Tibial artery (tissue), 4 donors: ENCODE data around the gene PPP1R13L.
"Not testable (repeated sequence)": the region's sequence is repeated elsewhere in the genome, so short reads cannot be mapped to it uniquely, and the experiment has no call there.

Source experiments
- DNase-seq, 2 donors: peaks; one replicate each; pipeline ENCODE4 v3.0.0-alpha.2; 2019
- H3K27ac ChIP-seq, 2 donors: fragments of 200-600 bp; sonication (generic) in 1 of 2; 1 replicate in 1 of 2; 2 replicates in 1 of 2; pipeline ENCODE4 v1.5.1; 2018 to 2019; ENCODE audit warnings: mild to moderate bottlenecking in 1 of 2
- H3K27me3 ChIP-seq, 2 donors: fragments of 200-600 bp; sonication (generic) in 1 of 2; one replicate each; pipeline versions ENCODE4 v1.5.1 to v1.6.0; 2016 to 2019
- H3K36me3 ChIP-seq, 3 donors: fragments of 200-600 bp; sonication (generic) in 2 of 3; one replicate each; pipeline ENCODE4 v1.5.1; 2016 to 2019; ENCODE audit warnings: mild to moderate bottlenecking in 2 of 3
- H3K4me1 ChIP-seq, 4 donors: fragments of 200-600 bp; sonication (generic) in 2 of 4; 1 replicate in 3 of 4; 2 replicates in 1 of 4; pipeline ENCODE4 v1.5.1; 2016 to 2019
- H3K4me3 ChIP-seq, 2 donors: fragments of 200-600 bp; sonication (generic) in 1 of 2; 1 replicate in 1 of 2; 2 replicates in 1 of 2; pipeline ENCODE4 v1.5.1; 2018 to 2019; ENCODE audit warnings: mild to moderate bottlenecking in 2 of 2
- H3K9me3 ChIP-seq, 3 donors: fragments of 200-600 bp; sonication (generic) in 1 of 3; one replicate each; pipeline ENCODE4 v1.5.1; 2016 to 2019
- CTCF ChIP-seq, 2 experiments: fragments of 200-600 bp in 1 of 2; fragments of 450-650 bp in 1 of 2; IDR thresholded peaks; one replicate each; pipeline ENCODE4 v1.5.1; 2017 to 2019; ENCODE audit warnings: antibody characterized with exemption in 2 of 2, mild to moderate bottlenecking in 1 of 2, moderate library complexity in 1 of 2
- intact Hi-C: fragments of 100-400 bp; cut with DNase I; formaldehyde crosslinking; loops from one replicate; pipeline ENCODE4 v1.15.0; 2023; ENCODE audit warnings: low total_unique reads

The PPP1R13L gene

DNA sequence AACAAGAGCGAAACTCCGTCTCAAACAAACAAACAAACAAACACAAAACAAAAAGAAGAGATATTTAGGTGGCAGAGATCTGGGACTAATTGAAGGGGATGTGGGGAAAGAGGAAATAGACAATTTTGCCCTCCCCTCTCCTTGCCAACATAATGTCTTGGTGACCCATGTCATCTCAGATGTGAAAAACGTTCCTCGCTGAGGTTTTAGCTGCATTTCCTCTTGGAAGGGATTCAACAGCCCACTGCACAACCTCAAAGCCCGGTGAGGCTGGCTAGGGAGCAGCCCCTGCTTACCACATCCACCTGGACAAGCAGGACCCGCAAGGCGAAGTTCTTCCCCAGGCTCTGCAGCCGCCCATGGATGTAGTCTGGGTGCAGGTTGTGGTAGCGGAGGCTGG is 13.9 kb upstream of the PPP1R13L start:
- Histone ChIP-seq H3K27ac (no peak overlapping the region), H3K36me3 (peaks cover 18 to 74% (median 63%) of the 10 kb centered on the region in 3 donors), H3K27me3 (no peaks in the 10 kb centered on the region), H3K4me1 (peaks cover 0 to 16% (median 11%) of the 10 kb centered on the region in 4 donors), H3K4me3 (no peak overlapping the region), H3K9me3 (no peaks in the 10 kb centered on the region)
- TF ChIP-seq CTCF (IDR thresholded peaks at IDR 0.05) = no peak
- intact Hi-C loops = no loop called here
- no peak for DNase-seq

- H3K9me3 ChIP-seq = no peaks in the 10 kb centered on the region
- peaks cover 0 to 3% (median under 1%) of the 10 kb centered on the region in 4 donors for H3K4me1 ChIP-seq
- DNase-seq = no peak
- intact Hi-C loops = no loop called here
- no peak overlapping the region for H3K4me3 ChIP-seq
- H3K27me3 ChIP-seq = no peaks in the 10 kb centered on the region
- H3K36me3 ChIP-seq = peaks cover 27 to 91% (median 75%) of the 10 kb centered on the region in 3 donors
- no peak for TF ChIP-seq CTCF (IDR thresholded peaks at IDR 0.05)
- no peak overlapping the region for H3K27ac ChIP-seq
Observed at GRCh38 chr19:45417151-45417550, 12.3 kb upstream of the PPP1R13L start.

DNA sequence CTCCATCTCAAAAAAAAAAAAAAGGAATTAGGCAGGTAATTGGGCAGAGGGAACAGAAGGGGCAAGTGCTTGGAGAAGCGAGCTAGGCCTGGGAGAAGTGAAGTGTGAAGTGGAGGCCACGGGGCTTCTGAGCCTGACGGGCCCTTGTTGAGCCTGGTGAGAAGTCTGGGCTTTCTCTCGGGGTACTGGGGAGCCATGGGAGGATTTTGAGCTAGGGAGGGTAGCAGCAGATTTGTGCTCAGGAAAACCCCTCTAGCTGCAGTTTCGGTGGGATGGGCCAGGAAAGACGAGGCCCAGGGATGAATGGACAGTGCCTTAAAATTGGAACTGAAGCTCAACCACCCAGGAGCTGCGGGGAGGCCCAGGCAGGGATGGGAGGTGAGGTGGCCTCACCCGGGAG is 9.6 kb upstream of the PPP1R13L start:
- no peak for DNase-seq
- Histone ChIP-seq H3K36me3 (peaks cover 27 to 76% (median 59%) of the 10 kb centered on the region in 3 donors), H3K4me1 (no peaks in the 10 kb centered on the region), H3K9me3 (no peaks in the 10 kb centered on the region), H3K27me3 (no peaks in the 10 kb centered on the region), H3K27ac (no peak overlapping the region), H3K4me3 (no peak overlapping the region)
- TF ChIP-seq CTCF (IDR thresholded peaks at IDR 0.05) = no peak
- intact Hi-C loops = no loop called here

DNA sequence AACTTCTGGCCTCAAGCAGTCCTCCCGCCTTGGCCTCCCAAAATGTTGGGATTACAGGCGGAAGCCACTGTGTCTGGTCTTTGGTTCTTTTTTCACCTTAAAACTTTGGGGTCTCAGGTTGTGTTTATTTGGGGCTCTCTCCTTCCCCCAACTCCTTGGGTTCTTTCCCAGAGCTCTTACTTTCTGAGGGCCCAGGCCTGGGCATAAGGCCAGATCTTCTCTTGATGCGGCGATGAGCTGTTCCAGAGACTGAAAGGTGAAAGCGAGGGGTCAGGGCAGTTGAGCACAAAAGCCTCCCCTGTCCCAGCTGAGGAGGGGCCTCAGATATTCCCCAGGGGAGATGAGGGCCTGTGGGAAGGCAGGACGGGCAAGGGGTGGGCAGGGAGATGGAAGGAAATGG is 8.6 kb upstream of the PPP1R13L start:
- intact Hi-C loops = no loop called here
- H3K9me3 ChIP-seq = no peaks in the 10 kb centered on the region
- peaks cover 27 to 74% (median 53%) of the 10 kb centered on the region in 3 donors for H3K36me3 ChIP-seq
- H3K27ac ChIP-seq = no peak overlapping the region
- no peak overlapping the region for H3K4me3 ChIP-seq
- no peak for TF ChIP-seq CTCF (IDR thresholded peaks at IDR 0.05)
- DNase-seq = no peak
- H3K27me3 ChIP-seq = no peaks in the 10 kb centered on the region
- H3K4me1 ChIP-seq = no peaks in the 10 kb centered on the region

DNA sequence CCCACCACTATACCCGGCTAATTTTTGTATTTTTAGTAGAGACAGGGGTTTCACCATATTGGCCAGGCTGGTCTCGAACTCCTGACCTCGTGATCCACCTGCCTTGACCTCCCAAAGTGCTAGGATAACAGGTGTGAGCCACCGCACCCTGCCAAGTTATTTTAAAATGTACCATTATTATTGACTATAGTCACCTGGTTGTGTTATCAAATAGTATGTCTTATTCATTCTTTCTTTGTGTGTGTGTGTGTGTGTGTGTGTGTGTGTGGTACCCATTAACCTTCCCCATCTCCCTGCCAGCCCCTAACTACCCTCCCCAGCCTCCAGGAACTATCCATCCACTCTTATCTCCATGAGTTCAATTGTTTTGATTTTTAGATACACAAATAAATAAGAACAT is 5.5 kb upstream of the PPP1R13L start:
- DNase-seq, H3K4me3 ChIP-seq, H3K27ac ChIP-seq, H3K9me3 ChIP-seq, intact Hi-C loops, H3K27me3 ChIP-seq: not testable (repeated sequence)
- H3K4me1 ChIP-seq = peaks cover 0 to 13% (median 11%) of the 10 kb centered on the region in 4 donors
- peaks cover 13 to 45% (median 24%) of the 10 kb centered on the region in 3 donors for H3K36me3 ChIP-seq

- peaks cover 13 to 38% (median 19%) of the 10 kb centered on the region in 3 donors for H3K36me3 ChIP-seq
- H3K4me3 ChIP-seq = no peak overlapping the region
- no peaks in the 10 kb centered on the region for H3K9me3 ChIP-seq
- no peaks in the 10 kb centered on the region for H3K27me3 ChIP-seq
- H3K4me1 ChIP-seq = peaks cover 0 to 20% (median 14%) of the 10 kb centered on the region in 4 donors
- intact Hi-C loops = no loop called here
- no peak for DNase-seq
- no peak for TF ChIP-seq CTCF (IDR thresholded peaks at IDR 0.05)
- H3K27ac ChIP-seq = no peak overlapping the region
Observed at GRCh38 chr19:45409557-45409920, 4.7 kb upstream of the PPP1R13L start.
